Osteocyte (in vitro differentiated cells): ENCODE results near the gene BPIFB2. TPM values are rescaled to one million over a fixed set of nuclear protein-coding genes. Genes with fewer than 3 reads are reported as not detected.

Experiments used
- DNase-seq: peaks from one replicate; pipeline ENCODE4 v3.0.0; 2021; ENCODE audit warnings: mixed read lengths; ENCODE audit not compliant: unreplicated experiment; ENCODE audit errors: extremely low spot score
- H3K27ac Mint-ChIP-seq: one replicate; pipeline ENCODE4 v1.8.0; 2021; ENCODE audit warnings: mild to moderate bottlenecking, mixed read lengths; ENCODE audit not compliant: unreplicated experiment
- H3K27me3 Mint-ChIP-seq: one replicate; pipeline ENCODE4 v1.8.0; 2021; ENCODE audit warnings: mixed read lengths; ENCODE audit not compliant: unreplicated experiment
- H3K36me3 Mint-ChIP-seq: one replicate; pipeline ENCODE4 v1.8.0; 2021; ENCODE audit warnings: mixed read lengths; ENCODE audit not compliant: unreplicated experiment
- H3K4me1 Mint-ChIP-seq: one replicate; pipeline ENCODE4 v1.8.0; 2021; ENCODE audit warnings: mixed read lengths; ENCODE audit not compliant: unreplicated experiment
- H3K4me3 Mint-ChIP-seq: one replicate; pipeline ENCODE4 v1.8.0; 2021; ENCODE audit warnings: mild to moderate bottlenecking, moderate library complexity, mixed read lengths; ENCODE audit not compliant: unreplicated experiment
- H3K9me3 Mint-ChIP-seq: one replicate; pipeline ENCODE4 v1.8.0; 2021; ENCODE audit warnings: mixed read lengths; ENCODE audit not compliant: unreplicated experiment
- total RNA-seq: library from RNA; stranded (reverse); gene quantifications from 2 replicates; pipeline ENCODE4 v1.2.1, GENCODE V29; 2021
- TF ChIP-seq, protein P1 (sequence below): fragments of 200-600 bp; sonication (generic); IDR thresholded peaks from 2 replicates; pipeline ENCODE4 v1.5.0; 2021; ENCODE audit warnings: antibody characterized with exemption, mild to moderate bottlenecking, moderate library complexity

Gene BPIFB2
- total RNA-seq, 1 donor from 2014 or later: not detected

DNA sequence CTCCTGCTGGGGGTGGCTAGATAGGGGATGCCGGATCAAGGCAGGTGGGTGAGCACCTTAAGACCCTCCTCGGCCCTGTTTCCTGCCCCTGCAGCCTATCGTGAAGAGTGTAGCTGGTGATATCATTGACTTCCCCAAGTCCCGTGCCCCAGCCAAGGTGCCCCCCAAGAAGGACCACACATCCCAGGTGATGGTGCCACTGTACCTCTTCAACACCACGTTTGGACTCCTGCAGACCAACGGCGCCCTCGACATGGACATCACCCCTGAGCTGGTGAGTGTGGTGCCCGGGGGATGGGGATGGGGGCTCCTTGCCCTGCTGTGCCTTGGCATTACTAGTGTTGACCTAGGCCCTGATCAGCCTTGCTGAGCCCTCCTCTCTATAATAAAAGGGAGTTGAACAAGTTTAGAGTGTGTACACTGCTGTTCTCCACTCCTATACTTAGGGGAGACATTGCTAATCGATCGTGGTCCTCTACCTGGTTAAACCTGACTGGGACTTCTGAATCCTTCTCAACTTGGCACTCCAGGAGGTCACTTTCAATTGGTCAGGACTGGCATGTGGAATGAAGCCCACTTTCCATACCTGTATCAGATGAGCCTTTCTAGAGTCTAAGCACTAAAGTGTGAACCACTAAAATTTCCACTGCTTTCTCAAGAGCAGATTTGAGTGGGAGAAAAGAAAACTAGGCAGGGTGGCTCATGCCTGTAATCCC lies 57.2 kb downstream of the BPIFB2 start:
- Mint-ChIP-seq H3K27ac (no peak overlapping the region), H3K4me3 (no peak overlapping the region), H3K9me3 (no peaks in the 10 kb centered on the region), H3K36me3 (no peaks in the 10 kb centered on the region), H3K27me3 (peaks cover 9% of the 10 kb centered on the region), H3K4me1 (no peaks in the 10 kb centered on the region)
- DNase-seq: no peak
- TF ChIP-seq, protein P1, sequence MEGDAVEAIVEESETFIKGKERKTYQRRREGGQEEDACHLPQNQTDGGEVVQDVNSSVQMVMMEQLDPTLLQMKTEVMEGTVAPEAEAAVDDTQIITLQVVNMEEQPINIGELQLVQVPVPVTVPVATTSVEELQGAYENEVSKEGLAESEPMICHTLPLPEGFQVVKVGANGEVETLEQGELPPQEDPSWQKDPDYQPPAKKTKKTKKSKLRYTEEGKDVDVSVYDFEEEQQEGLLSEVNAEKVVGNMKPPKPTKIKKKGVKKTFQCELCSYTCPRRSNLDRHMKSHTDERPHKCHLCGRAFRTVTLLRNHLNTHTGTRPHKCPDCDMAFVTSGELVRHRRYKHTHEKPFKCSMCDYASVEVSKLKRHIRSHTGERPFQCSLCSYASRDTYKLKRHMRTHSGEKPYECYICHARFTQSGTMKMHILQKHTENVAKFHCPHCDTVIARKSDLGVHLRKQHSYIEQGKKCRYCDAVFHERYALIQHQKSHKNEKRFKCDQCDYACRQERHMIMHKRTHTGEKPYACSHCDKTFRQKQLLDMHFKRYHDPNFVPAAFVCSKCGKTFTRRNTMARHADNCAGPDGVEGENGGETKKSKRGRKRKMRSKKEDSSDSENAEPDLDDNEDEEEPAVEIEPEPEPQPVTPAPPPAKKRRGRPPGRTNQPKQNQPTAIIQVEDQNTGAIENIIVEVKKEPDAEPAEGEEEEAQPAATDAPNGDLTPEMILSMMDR: no peak

DNA sequence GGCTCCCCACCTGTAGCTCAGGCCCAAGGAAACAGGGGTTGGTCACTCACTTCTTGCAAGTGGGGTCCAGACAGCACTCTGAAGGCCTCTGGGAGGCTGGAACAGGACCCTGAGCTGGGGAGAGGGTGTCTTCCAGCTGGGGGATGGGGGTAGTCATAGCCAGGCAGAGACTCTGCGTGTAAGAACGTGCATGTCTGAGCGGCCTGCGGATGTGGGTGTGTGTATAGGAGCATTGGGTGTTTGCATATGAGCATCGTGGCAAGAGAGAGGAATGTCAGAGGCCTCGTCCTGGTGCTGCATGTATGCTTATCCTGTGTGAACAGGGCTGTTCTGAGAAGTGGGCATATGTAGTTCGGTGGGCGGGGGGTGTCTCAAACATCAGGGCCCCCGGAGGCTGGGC lies 58.3 kb downstream of the BPIFB2 start:
- no peaks in the 10 kb centered on the region for H3K9me3 Mint-ChIP-seq
- H3K4me1 Mint-ChIP-seq: no peaks in the 10 kb centered on the region
- H3K4me3 Mint-ChIP-seq: no peak overlapping the region
- peaks cover 9% of the 10 kb centered on the region for H3K27me3 Mint-ChIP-seq
- no peaks in the 10 kb centered on the region for H3K36me3 Mint-ChIP-seq
- no peak for DNase-seq
- TF ChIP-seq, protein P1: no peak
- H3K27ac Mint-ChIP-seq: no peak overlapping the region

DNA sequence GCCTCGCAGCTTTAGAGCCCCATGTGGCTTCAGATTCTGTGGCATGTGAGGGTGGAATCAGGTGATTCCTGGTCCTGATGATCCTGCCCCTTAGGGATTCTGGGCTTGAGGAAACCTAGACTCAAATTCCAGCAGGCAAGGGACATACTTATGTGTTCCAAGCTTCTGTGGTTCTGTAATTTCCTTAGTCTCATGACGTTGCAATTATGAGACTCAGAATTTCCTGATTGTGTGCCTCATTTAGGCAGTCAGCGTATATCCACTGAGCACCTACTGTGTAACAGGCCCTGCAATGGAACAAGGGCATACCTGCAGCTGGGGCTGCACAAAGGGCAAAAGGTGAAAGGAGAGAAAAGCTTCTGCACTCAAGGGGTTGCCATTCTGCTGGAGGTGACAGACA lies 60.3 kb downstream of the BPIFB2 start:
- Mint-ChIP-seq H3K4me3 (no peak overlapping the region), H3K9me3 (no peaks in the 10 kb centered on the region), H3K27me3 (peaks cover 6% of the 10 kb centered on the region), H3K4me1 (no peaks in the 10 kb centered on the region), H3K36me3 (no peaks in the 10 kb centered on the region), H3K27ac (no peak overlapping the region)
- TF ChIP-seq, protein P1: no peak
- no peak for DNase-seq

DNA sequence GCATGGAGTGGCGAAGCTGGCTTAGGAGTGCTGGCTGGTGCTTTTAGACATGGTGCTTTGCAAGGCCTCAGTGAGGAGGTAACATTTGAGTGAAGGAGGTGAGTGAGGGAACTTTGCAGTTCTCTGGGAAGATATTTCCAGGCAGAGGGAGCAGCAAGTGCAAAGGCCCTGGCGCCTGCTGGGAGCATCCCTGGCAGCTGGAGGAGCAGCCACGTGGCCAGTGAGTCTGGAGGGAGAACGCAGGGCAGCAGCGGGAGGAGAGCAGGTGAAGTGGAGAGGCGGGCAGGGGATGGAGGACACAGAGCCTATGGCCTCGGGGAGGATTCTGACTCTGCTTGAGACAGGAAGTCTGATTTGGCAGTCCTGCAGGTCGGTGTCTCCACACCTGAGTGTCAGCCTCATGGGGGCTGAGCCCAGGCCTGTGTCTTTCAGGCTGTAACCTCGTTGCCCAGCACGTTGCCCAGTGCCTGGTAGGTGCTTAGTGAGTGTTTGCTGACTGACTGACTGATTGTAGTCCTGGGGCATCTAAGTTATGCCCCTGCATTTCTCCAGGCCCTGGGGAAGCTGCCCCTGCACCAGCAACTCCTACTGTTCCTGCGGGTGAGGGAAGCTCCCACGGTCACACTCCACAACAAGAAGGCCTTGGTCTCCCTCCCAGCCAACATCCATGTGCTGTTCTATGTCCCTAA lies 60.9 kb downstream of the BPIFB2 start:
- TF ChIP-seq, protein P1: no peak
- H3K36me3 Mint-ChIP-seq: no peaks in the 10 kb centered on the region
- DNase-seq: no peak
- H3K27ac Mint-ChIP-seq: no peak overlapping the region
- no peaks in the 10 kb centered on the region for H3K9me3 Mint-ChIP-seq
- no peak overlapping the region for H3K4me3 Mint-ChIP-seq
- no peaks in the 10 kb centered on the region for H3K4me1 Mint-ChIP-seq
- H3K27me3 Mint-ChIP-seq: peaks cover 6% of the 10 kb centered on the region

DNA sequence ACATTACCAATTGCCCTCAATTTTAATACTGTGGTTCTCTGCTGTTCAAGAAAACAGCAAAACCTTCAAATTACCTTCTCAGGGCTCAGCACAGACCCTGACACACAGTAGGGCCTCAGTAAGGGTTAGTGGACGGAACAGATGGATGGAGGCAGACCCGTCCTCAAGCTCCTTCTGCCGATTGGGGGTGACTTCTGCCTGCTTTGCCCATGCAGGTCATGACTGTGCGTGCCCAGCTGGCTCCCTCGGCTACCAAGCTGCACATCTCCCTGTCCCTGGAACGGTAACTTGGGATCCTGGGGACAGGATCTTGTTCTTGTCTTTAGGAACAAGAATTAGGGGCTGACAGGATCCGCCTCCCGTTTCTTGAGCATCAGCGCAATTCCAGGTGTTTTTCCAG lies 62.2 kb downstream of the BPIFB2 start:
- H3K4me3 Mint-ChIP-seq: no peak overlapping the region
- H3K4me1 Mint-ChIP-seq: no peaks in the 10 kb centered on the region
- no peak overlapping the region for H3K27ac Mint-ChIP-seq
- H3K9me3 Mint-ChIP-seq: no peaks in the 10 kb centered on the region
- H3K36me3 Mint-ChIP-seq: no peaks in the 10 kb centered on the region
- TF ChIP-seq, protein P1: no peak
- DNase-seq: no peak
- H3K27me3 Mint-ChIP-seq: peaks cover 6% of the 10 kb centered on the region
